Measurements from ENCODE around the gene DGKQ. TPM values are rescaled to one million over a fixed set of nuclear protein-coding genes. Genes with fewer than 3 reads are reported as not detected.
A peak's percentile ranks its signal among the peaks of the same experiment; 100 is the strongest.

The DGKQ gene
- 1.9 TPM for polyA plus RNA-seq (2012; ENCODE audit: low read depth, missing spikeins)

GRCh38 chr4:973431-974397 lies at the start of gene DGKQ:
Gene DGKQ (minus strand): TSS chr4:973569. CDS start chr4:973482, 87 bp downstream.
- TF ChIP-seq SPI1 (IDR thresholded peaks at IDR 0.05; ENCODE audit: low read depth, low read length) (no peak), TAF1 (IDR thresholded peaks at IDR 0.05; ENCODE audit: low read depth, low read length) (no peak), POLR2AphosphoS5 (IDR thresholded peaks at IDR 0.05; ENCODE audit: low read depth, low read length) (no peak), PAX5 (IDR thresholded peaks at IDR 0.05; ENCODE audit: insufficient read depth, low read length, severe bottlenecking) (no peak), POLR2A (IDR thresholded peaks at IDR 0.05; ENCODE audit: low read depth, low read length) (no peak), POU2F2 (IDR thresholded peaks at IDR 0.05; ENCODE audit: low read depth, low read length) (no peak)
- peak; percentile 79 for FAIRE-seq
- DNase-seq (ENCODE audit: insufficient read length, low spot score) = peak; percentile 99

GRCh38 chr4:1022739-1023066 lies 49.3 kb upstream of the DGKQ start:
- DNase-seq (ENCODE audit: insufficient read length, low spot score) = no peak
- FAIRE-seq = no peak

GRCh38 chr4:1022051-1022738 lies 48.8 kb upstream of the DGKQ start:
- TF ChIP-seq TAF1 (IDR thresholded peaks at IDR 0.05; ENCODE audit: low read depth, low read length) = no peak
- TF ChIP-seq POLR2AphosphoS5 (IDR thresholded peaks at IDR 0.05; ENCODE audit: low read depth, low read length) = no peak
- no peak for TF ChIP-seq PAX5 (IDR thresholded peaks at IDR 0.05; ENCODE audit: insufficient read depth, low read length, severe bottlenecking)
- TF ChIP-seq POLR2A (IDR thresholded peaks at IDR 0.05; ENCODE audit: low read depth, low read length) = no peak
- TF ChIP-seq POU2F2 (IDR thresholded peaks at IDR 0.05; ENCODE audit: low read depth, low read length) = no peak
- no peak for TF ChIP-seq SPI1 (IDR thresholded peaks at IDR 0.05; ENCODE audit: low read depth, low read length)
- no peak for FAIRE-seq
- no peak for DNase-seq (ENCODE audit: insufficient read length, low spot score)

More at GRCh38 chr4:1022739-1023066, 49.3 kb upstream of the DGKQ start:
- no peak for TF ChIP-seq POU2F2 (IDR thresholded peaks at IDR 0.05; ENCODE audit: low read depth, low read length)
- no peak for TF ChIP-seq TAF1 (IDR thresholded peaks at IDR 0.05; ENCODE audit: low read depth, low read length)
- no peak for TF ChIP-seq PAX5 (IDR thresholded peaks at IDR 0.05; ENCODE audit: insufficient read depth, low read length, severe bottlenecking)
- no peak for TF ChIP-seq POLR2AphosphoS5 (IDR thresholded peaks at IDR 0.05; ENCODE audit: low read depth, low read length)
- TF ChIP-seq SPI1 (IDR thresholded peaks at IDR 0.05; ENCODE audit: low read depth, low read length) = no peak
- TF ChIP-seq POLR2A (IDR thresholded peaks at IDR 0.05; ENCODE audit: low read depth, low read length) = no peak

- DNase-seq (ENCODE audit: insufficient read length, low spot score) = peak; percentile 68
- peak; percentile 78 for FAIRE-seq
- TF ChIP-seq POLR2AphosphoS5 (IDR thresholded peaks at IDR 0.05; ENCODE audit: low read depth, low read length) (no peak), SPI1 (IDR thresholded peaks at IDR 0.05; ENCODE audit: low read depth, low read length) (no peak), POU2F2 (IDR thresholded peaks at IDR 0.05; ENCODE audit: low read depth, low read length) (no peak; the same call in 1 of the 2 replicates), PAX5 (IDR thresholded peaks at IDR 0.05; ENCODE audit: insufficient read depth, low read length, severe bottlenecking) (no peak), POLR2A (IDR thresholded peaks at IDR 0.05; ENCODE audit: low read depth, low read length) (no peak), TAF1 (IDR thresholded peaks at IDR 0.05; ENCODE audit: low read depth, low read length) (no peak)
Observed at GRCh38 chr4:1021386-1022050, 48.1 kb upstream of the DGKQ start.

- DNase-seq (ENCODE audit: insufficient read length, low spot score) (no peak), FAIRE-seq (no peak)
- TF ChIP-seq POLR2AphosphoS5 (IDR thresholded peaks at IDR 0.05; ENCODE audit: low read depth, low read length) (no peak), PAX5 (IDR thresholded peaks at IDR 0.05; ENCODE audit: insufficient read depth, low read length, severe bottlenecking) (no peak), SPI1 (IDR thresholded peaks at IDR 0.05; ENCODE audit: low read depth, low read length) (no peak), TAF1 (IDR thresholded peaks at IDR 0.05; ENCODE audit: low read depth, low read length) (no peak), POU2F2 (IDR thresholded peaks at IDR 0.05; ENCODE audit: low read depth, low read length) (no peak), POLR2A (IDR thresholded peaks at IDR 0.05; ENCODE audit: low read depth, low read length) (no peak)
Observed at GRCh38 chr4:1019729-1020470, 46.5 kb upstream of the DGKQ start.

- no peak for DNase-seq (ENCODE audit: insufficient read length, low spot score)
- no peak for FAIRE-seq
- TF ChIP-seq POLR2AphosphoS5 (IDR thresholded peaks at IDR 0.05; ENCODE audit: low read depth, low read length) = no peak
- TF ChIP-seq SPI1 (IDR thresholded peaks at IDR 0.05; ENCODE audit: low read depth, low read length) = no peak
- no peak for TF ChIP-seq PAX5 (IDR thresholded peaks at IDR 0.05; ENCODE audit: insufficient read depth, low read length, severe bottlenecking)
- no peak for TF ChIP-seq POU2F2 (IDR thresholded peaks at IDR 0.05; ENCODE audit: low read depth, low read length)
- no peak for TF ChIP-seq POLR2A (IDR thresholded peaks at IDR 0.05; ENCODE audit: low read depth, low read length)
- TF ChIP-seq TAF1 (IDR thresholded peaks at IDR 0.05; ENCODE audit: low read depth, low read length) = no peak
Observed at GRCh38 chr4:1019320-1019719, 46.0 kb upstream of the DGKQ start.

- no peak for TF ChIP-seq SPI1 (IDR thresholded peaks at IDR 0.05; ENCODE audit: low read depth, low read length)
- TF ChIP-seq POU2F2 (IDR thresholded peaks at IDR 0.05; ENCODE audit: low read depth, low read length) = no peak
- TF ChIP-seq TAF1 (IDR thresholded peaks at IDR 0.05; ENCODE audit: low read depth, low read length) = no peak
- TF ChIP-seq POLR2A (IDR thresholded peaks at IDR 0.05; ENCODE audit: low read depth, low read length) = no peak
- TF ChIP-seq POLR2AphosphoS5 (IDR thresholded peaks at IDR 0.05; ENCODE audit: low read depth, low read length) = no peak
- no peak for TF ChIP-seq PAX5 (IDR thresholded peaks at IDR 0.05; ENCODE audit: insufficient read depth, low read length, severe bottlenecking)
- DNase-seq (ENCODE audit: insufficient read length, low spot score) = no peak
- no peak for FAIRE-seq
Observed at GRCh38 chr4:1018147-1019020, 45.0 kb upstream of the DGKQ start.
